Parathyroid adenoma (tissue), 2 donors: Measurements from ENCODE around the gene DMD.

Experiments
- H2AFZ ChIP-seq: fragments of 300-600 bp; sonication (generic); one replicate; pipeline ENCODE4 v1.7.0; 2017; ENCODE audit warnings: antibody characterized with exemption, mild to moderate bottlenecking
- H3K27ac ChIP-seq: fragments of 300-600 bp; sonication (generic); one replicate; pipeline ENCODE4 v1.7.0; 2017
- H3K27me3 ChIP-seq: fragments of 300-600 bp; sonication (generic); one replicate; pipeline ENCODE4 v1.7.0; 2017; ENCODE audit warnings: low read length; ENCODE audit not compliant: control insufficient read depth, insufficient read depth
- H3K36me3 ChIP-seq: fragments of 300-600 bp; sonication (generic); one replicate; pipeline ENCODE4 v1.7.0; 2017; ENCODE audit warnings: low read length; ENCODE audit not compliant: control insufficient read depth, insufficient read depth
- H3K4me1 ChIP-seq: fragments of 300-600 bp; sonication (generic); one replicate; pipeline ENCODE4 v1.7.0; 2017; ENCODE audit warnings: control low read depth
- H3K4me2 ChIP-seq: fragments of 300-600 bp; sonication (generic); one replicate; pipeline ENCODE4 v1.7.0; 2017; ENCODE audit warnings: low read length
- H3K4me3 ChIP-seq: fragments of 300-600 bp; sonication (generic); one replicate; pipeline ENCODE4 v1.7.0; 2017; ENCODE audit warnings: low read depth, low read length
- H3K79me2 ChIP-seq: fragments of 300-600 bp; sonication (generic); one replicate; pipeline ENCODE4 v1.7.0; 2017; ENCODE audit warnings: control low read depth
- H3K9ac ChIP-seq: fragments of 300-600 bp; sonication (generic); one replicate; pipeline ENCODE4 v1.7.0; 2017; ENCODE audit warnings: mild to moderate bottlenecking
- H3K9me3 ChIP-seq: fragments of 300-600 bp; sonication (generic); one replicate; pipeline ENCODE4 v1.7.0; 2017; ENCODE audit warnings: low read length; ENCODE audit not compliant: control insufficient read depth
- TF ChIP-seq, protein P1 (sequence below): fragments of 300-600 bp; sonication (generic); IDR thresholded peaks from one replicate; pipeline ENCODE4 v1.7.0; 2017; ENCODE audit warnings: antibody characterized with exemption, mild to moderate bottlenecking
- donor health status: primary hyperparathyroidism.

The DMD gene

DNA sequence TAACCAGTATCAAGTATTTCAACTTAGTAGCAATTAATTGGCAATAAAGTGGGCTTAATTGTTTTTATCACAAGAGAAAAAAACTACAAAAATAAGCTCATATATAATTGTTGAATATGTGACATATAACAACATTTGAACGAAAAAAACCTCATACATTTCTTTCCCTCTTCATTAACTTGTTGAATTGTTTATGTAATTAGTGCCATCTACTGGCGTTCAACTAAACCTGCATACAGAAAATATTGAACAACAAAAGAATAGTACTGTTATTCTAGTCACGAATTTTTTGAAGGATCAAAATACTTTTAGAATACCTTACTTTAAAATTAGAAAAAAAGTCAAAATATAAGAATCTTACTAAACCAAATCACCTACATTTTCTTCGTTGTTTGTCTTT lies 1553.0 kb downstream of the DMD start:
- H3K27ac ChIP-seq = no peak overlapping the region
- H3K27me3 ChIP-seq = no peaks in the 10 kb centered on the region
- no peaks in the 10 kb centered on the region for H3K36me3 ChIP-seq
- no peak overlapping the region for H3K9ac ChIP-seq
- H3K4me2 ChIP-seq = no peak overlapping the region
- no peak overlapping the region for H3K4me3 ChIP-seq
- TF ChIP-seq, protein P1, sequence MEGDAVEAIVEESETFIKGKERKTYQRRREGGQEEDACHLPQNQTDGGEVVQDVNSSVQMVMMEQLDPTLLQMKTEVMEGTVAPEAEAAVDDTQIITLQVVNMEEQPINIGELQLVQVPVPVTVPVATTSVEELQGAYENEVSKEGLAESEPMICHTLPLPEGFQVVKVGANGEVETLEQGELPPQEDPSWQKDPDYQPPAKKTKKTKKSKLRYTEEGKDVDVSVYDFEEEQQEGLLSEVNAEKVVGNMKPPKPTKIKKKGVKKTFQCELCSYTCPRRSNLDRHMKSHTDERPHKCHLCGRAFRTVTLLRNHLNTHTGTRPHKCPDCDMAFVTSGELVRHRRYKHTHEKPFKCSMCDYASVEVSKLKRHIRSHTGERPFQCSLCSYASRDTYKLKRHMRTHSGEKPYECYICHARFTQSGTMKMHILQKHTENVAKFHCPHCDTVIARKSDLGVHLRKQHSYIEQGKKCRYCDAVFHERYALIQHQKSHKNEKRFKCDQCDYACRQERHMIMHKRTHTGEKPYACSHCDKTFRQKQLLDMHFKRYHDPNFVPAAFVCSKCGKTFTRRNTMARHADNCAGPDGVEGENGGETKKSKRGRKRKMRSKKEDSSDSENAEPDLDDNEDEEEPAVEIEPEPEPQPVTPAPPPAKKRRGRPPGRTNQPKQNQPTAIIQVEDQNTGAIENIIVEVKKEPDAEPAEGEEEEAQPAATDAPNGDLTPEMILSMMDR = no peak
- no peak overlapping the region for H2AFZ ChIP-seq
- H3K4me1 ChIP-seq = no peaks in the 10 kb centered on the region
- no peaks in the 10 kb centered on the region for H3K9me3 ChIP-seq
- H3K79me2 ChIP-seq = no peaks in the 10 kb centered on the region

- no peak overlapping the region for H3K27ac ChIP-seq
- no peaks in the 10 kb centered on the region for H3K9me3 ChIP-seq
- no peak overlapping the region for H3K4me2 ChIP-seq
- H3K9ac ChIP-seq = no peak overlapping the region
- H3K27me3 ChIP-seq = no peaks in the 10 kb centered on the region
- H2AFZ ChIP-seq = no peak overlapping the region
- no peaks in the 10 kb centered on the region for H3K79me2 ChIP-seq
- no peaks in the 10 kb centered on the region for H3K4me1 ChIP-seq
- TF ChIP-seq, protein P1 = no peak
- no peaks in the 10 kb centered on the region for H3K36me3 ChIP-seq
- H3K4me3 ChIP-seq = no peak overlapping the region
Measured at GRCh38 chrX:31656013-31656412, 1555.3 kb downstream of the DMD start.

- no peaks in the 10 kb centered on the region for H3K36me3 ChIP-seq
- TF ChIP-seq, protein P1 = no peak
- no peak overlapping the region for H2AFZ ChIP-seq
- no peaks in the 10 kb centered on the region for H3K4me1 ChIP-seq
- H3K27ac ChIP-seq = no peak overlapping the region
- no peaks in the 10 kb centered on the region for H3K79me2 ChIP-seq
- H3K4me3 ChIP-seq = no peak overlapping the region
- H3K9ac ChIP-seq = no peak overlapping the region
- H3K4me2 ChIP-seq = no peak overlapping the region
- H3K27me3 ChIP-seq = no peaks in the 10 kb centered on the region
- no peaks in the 10 kb centered on the region for H3K9me3 ChIP-seq
Measured at GRCh38 chrX:31653422-31653821, 1557.9 kb downstream of the DMD start.

DNA sequence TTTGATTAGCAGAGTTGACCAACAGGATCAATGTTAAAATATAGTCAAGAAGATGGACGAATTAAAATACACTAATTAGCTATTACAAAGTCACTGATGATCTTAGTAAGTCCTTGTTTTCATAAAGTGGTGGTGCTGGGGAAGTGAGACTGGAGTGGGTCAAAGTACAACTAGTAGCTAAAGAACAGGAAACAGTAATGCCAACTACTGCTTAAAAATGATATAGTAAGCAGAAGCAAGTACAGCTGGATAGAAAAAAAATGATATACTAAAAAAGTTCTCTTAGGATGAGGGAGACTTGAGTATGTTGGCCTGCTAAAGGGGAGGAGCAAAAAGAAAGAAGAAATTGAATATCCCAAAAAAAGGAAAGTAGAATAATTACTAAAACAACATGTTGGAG lies 1558.7 kb downstream of the DMD start:
- TF ChIP-seq, protein P1 = no peak
- Histone ChIP-seq H3K4me2 (no peak overlapping the region), H3K9me3 (no peaks in the 10 kb centered on the region), H3K36me3 (no peaks in the 10 kb centered on the region), H3K4me1 (no peaks in the 10 kb centered on the region), H3K27me3 (no peaks in the 10 kb centered on the region), H3K27ac (no peak overlapping the region), H3K79me2 (no peaks in the 10 kb centered on the region), H3K9ac (no peak overlapping the region), H3K4me3 (no peak overlapping the region), H2AFZ (no peak overlapping the region)

GRCh38 chrX:31649201-31649600 lies 1562.1 kb downstream of the DMD start:
- Histone ChIP-seq H2AFZ (no peak overlapping the region), H3K79me2 (no peaks in the 10 kb centered on the region), H3K27ac (no peak overlapping the region), H3K4me1 (no peaks in the 10 kb centered on the region), H3K4me3 (no peak overlapping the region), H3K4me2 (no peak overlapping the region), H3K36me3 (no peaks in the 10 kb centered on the region), H3K9ac (no peak overlapping the region), H3K27me3 (no peaks in the 10 kb centered on the region), H3K9me3 (no peaks in the 10 kb centered on the region)
- TF ChIP-seq, protein P1 = no peak
